HG02943 (cell line): Measurements from ENCODE around the gene XPO6.
A peak's percentile ranks its signal among the peaks of the same experiment; 100 is the strongest.

Experiments used
- ATAC-seq: cut with Tn5 transposase; IDR thresholded peaks from one replicate; pipeline ENCODE4 v1.9.1; 2021; ENCODE audit warnings: mild to moderate bottlenecking, low read depth, moderate library complexity; ENCODE audit not compliant: unreplicated experiment

XPO6 gene

GRCh38 chr16:28162326-28162877, 49.4 kb downstream of the XPO6 start:
- ATAC-seq = no peak

- ATAC-seq = no peak
Measured at GRCh38 chr16:28161626-28162025, 50.1 kb downstream of the XPO6 start.

- ATAC-seq = no peak
Measured at GRCh38 chr16:28158136-28158535, 53.6 kb downstream of the XPO6 start.

- no peak for ATAC-seq
Measured at GRCh38 chr16:28156056-28156680, 55.6 kb downstream of the XPO6 start.

- ATAC-seq = no peak
Measured at GRCh38 chr16:28155293-28155692, 56.5 kb downstream of the XPO6 start.

- ATAC-seq = no peak
Measured at GRCh38 chr16:28151180-28151579, 60.6 kb downstream of the XPO6 start.

GRCh38 chr16:28149011-28149888, 62.5 kb downstream of the XPO6 start:
- ATAC-seq = no peak

GRCh38 chr16:28146536-28146935, 65.2 kb downstream of the XPO6 start:
- ATAC-seq = no peak

- no peak for ATAC-seq
Measured at GRCh38 chr16:28145796-28146195, 66.0 kb downstream of the XPO6 start.

GRCh38 chr16:28140788-28141618, 70.8 kb downstream of the XPO6 start:
- ATAC-seq = peak; percentile 53

- no peak for ATAC-seq
Measured at GRCh38 chr16:28139530-28139929, 72.2 kb downstream of the XPO6 start.

- no peak for ATAC-seq
Measured at GRCh38 chr16:28136751-28137434, 74.9 kb downstream of the XPO6 start.

- ATAC-seq = no peak
Measured at GRCh38 chr16:28133666-28134065, 78.1 kb downstream of the XPO6 start.

- ATAC-seq = no peak
Measured at GRCh38 chr16:28131743-28132393, 79.9 kb downstream of the XPO6 start.

GRCh38 chr16:28131181-28131580, 80.6 kb downstream of the XPO6 start:
- no peak for ATAC-seq

GRCh38 chr16:28130099-28131088, 81.4 kb downstream of the XPO6 start:
- ATAC-seq = no peak

- no peak for ATAC-seq
Measured at GRCh38 chr16:28126684-28127620, 84.8 kb downstream of the XPO6 start.
